Measurements from ENCODE around the gene SGMS1. TPM values are rescaled to one million over a fixed set of nuclear protein-coding genes. Genes with fewer than 3 reads are reported as not detected.
A peak's percentile ranks its signal among the peaks of the same experiment; 100 is the strongest.

Gene SGMS1
- total RNA-seq, 1 donor = 61.2 TPM

GRCh38 chr10:50566150-50566549, 57.6 kb downstream of the SGMS1 start:
- no peak for TF ChIP-seq CTCF (IDR thresholded peaks at IDR 0.05; ENCODE audit: insufficient read depth, low read length)
- H3K4me3 ChIP-seq (ENCODE audit: low read depth, low read length) = no peak overlapping the region
- no peak for DNase-seq (ENCODE audit: low read depth)

GRCh38 chr10:50565301-50566083, 58.3 kb downstream of the SGMS1 start:
- no peak overlapping the region for H3K4me3 ChIP-seq (ENCODE audit: low read depth, low read length)
- no peak for DNase-seq (ENCODE audit: low read depth)
- TF ChIP-seq CTCF (IDR thresholded peaks at IDR 0.05; ENCODE audit: insufficient read depth, low read length) = no peak

- H3K4me3 ChIP-seq (ENCODE audit: low read depth, low read length) = no peak overlapping the region
- TF ChIP-seq CTCF (IDR thresholded peaks at IDR 0.05; ENCODE audit: insufficient read depth, low read length) = no peak
- no peak for DNase-seq (ENCODE audit: low read depth)
These were observed 59.9 kb downstream of the SGMS1 start for GRCh38 chr10:50563906-50564305.

- H3K4me3 ChIP-seq (ENCODE audit: low read depth, low read length) = no peak overlapping the region
- DNase-seq (ENCODE audit: low read depth) = no peak
- TF ChIP-seq CTCF (IDR thresholded peaks at IDR 0.05; ENCODE audit: insufficient read depth, low read length) = peak; percentile 52
These were observed 61.9 kb downstream of the SGMS1 start for GRCh38 chr10:50561816-50562215.

- peak; percentile 100 for DNase-seq (ENCODE audit: low read depth)
- no peak overlapping the region for H3K4me3 ChIP-seq (ENCODE audit: low read depth, low read length)
- no peak for TF ChIP-seq CTCF (IDR thresholded peaks at IDR 0.05; ENCODE audit: insufficient read depth, low read length)
These were observed 62.5 kb downstream of the SGMS1 start for GRCh38 chr10:50561266-50561665.

GRCh38 chr10:50560370-50560769, 63.4 kb downstream of the SGMS1 start:
- no peak for TF ChIP-seq CTCF (IDR thresholded peaks at IDR 0.05; ENCODE audit: insufficient read depth, low read length)
- DNase-seq (ENCODE audit: low read depth) = no peak
- no peak overlapping the region for H3K4me3 ChIP-seq (ENCODE audit: low read depth, low read length)

GRCh38 chr10:50558371-50558770, 65.4 kb downstream of the SGMS1 start:
- DNase-seq (ENCODE audit: low read depth) = peak; percentile 97
- H3K4me3 ChIP-seq (ENCODE audit: low read depth, low read length) = no peak overlapping the region
- TF ChIP-seq CTCF (IDR thresholded peaks at IDR 0.05; ENCODE audit: insufficient read depth, low read length) = no peak

Measured in fibroblast of the aortic adventitia (primary cell).